Measurements from ENCODE around the gene HPGD. TPM values are rescaled to one million over a fixed set of nuclear protein-coding genes. Genes with fewer than 3 reads are reported as not detected.

The HPGD gene
- polyA plus RNA-seq, 1 donor (not counting 4 experiments of a cell fraction or from before 2014, with no cell fraction given): 0.75 TPM

DNA sequence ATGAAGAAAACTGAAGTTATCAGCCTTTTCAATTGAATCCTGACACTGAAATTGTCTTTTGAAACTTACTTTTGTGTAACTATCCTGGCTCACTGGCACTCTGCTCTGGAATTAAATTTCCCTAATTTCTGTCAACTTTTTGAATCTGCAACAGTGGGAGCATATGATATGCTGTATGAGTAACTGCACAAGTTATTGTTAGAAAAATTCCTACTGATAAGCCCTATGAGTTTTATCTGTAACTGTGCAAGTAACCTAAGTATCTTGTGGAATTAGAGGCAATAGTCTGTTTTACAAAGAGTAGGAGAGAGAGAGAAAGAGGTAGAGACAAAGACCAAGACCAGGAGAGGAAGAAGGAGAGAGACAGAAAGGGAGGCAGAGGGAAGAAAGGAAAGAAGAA lies 9.2 kb upstream of the HPGD start:
- no peak overlapping the region for H3K4me3 ChIP-seq (ENCODE audit: control insufficient read depth in 2 of 3, extremely low read depth in 1 of 3, insufficient read depth in 2 of 3, low read depth in 1 of 3, low read length in 3 of 3)
- H3K4me2 ChIP-seq (ENCODE audit: control insufficient read depth, extremely low read depth, insufficient read depth, low read depth, low read length): no peak overlapping the region
- H3K36me3 ChIP-seq (ENCODE audit: control insufficient read depth in 2 of 2, extremely low read depth in 1 of 2, insufficient read depth in 2 of 2, low read length in 2 of 2): no peaks in the 10 kb centered on the region
- H4K20me1 ChIP-seq (ENCODE audit: control insufficient read depth, extremely low read depth, insufficient read depth, low read length): no peaks in the 10 kb centered on the region
- no peaks in the 10 kb centered on the region for H3K9me3 ChIP-seq (ENCODE audit: control insufficient read depth, low read depth, low read length)
- DNase-seq (ENCODE audit: low read depth, low spot score) (no peak), FAIRE-seq (no peak)
- H3K9ac ChIP-seq (ENCODE audit: control insufficient read depth, extremely low read depth, insufficient read depth, low read length): no peak overlapping the region
- no peaks in the 10 kb centered on the region for H3K4me1 ChIP-seq (ENCODE audit: control insufficient read depth, extremely low read depth, insufficient read depth, low read length)
- no peak overlapping the region for H2AFZ ChIP-seq (ENCODE audit: control insufficient read depth, low read length)
- no peak overlapping the region for H3K27ac ChIP-seq (ENCODE audit: control insufficient read depth, insufficient read depth, low read length)
- dilution Hi-C loops (cut with MboI; ENCODE audit: extremely low pct_ligation_motif_present, low sequenced_read_pairs): no loop called here
- H3K9me1 ChIP-seq (ENCODE audit: control insufficient read depth, extremely low read depth, insufficient read depth, low read length): no peaks in the 10 kb centered on the region
- no peaks in the 10 kb centered on the region for H3K79me2 ChIP-seq (ENCODE audit: control insufficient read depth, insufficient read depth, low read length)
- H3K27me3 ChIP-seq (ENCODE audit: control insufficient read depth, extremely low read depth, insufficient read depth, low read length): no peaks in the 10 kb centered on the region
- TF ChIP-seq EZH2 (IDR thresholded peaks at IDR 0.05; ENCODE audit: low read length): no peak
- TF ChIP-seq, protein P1, sequence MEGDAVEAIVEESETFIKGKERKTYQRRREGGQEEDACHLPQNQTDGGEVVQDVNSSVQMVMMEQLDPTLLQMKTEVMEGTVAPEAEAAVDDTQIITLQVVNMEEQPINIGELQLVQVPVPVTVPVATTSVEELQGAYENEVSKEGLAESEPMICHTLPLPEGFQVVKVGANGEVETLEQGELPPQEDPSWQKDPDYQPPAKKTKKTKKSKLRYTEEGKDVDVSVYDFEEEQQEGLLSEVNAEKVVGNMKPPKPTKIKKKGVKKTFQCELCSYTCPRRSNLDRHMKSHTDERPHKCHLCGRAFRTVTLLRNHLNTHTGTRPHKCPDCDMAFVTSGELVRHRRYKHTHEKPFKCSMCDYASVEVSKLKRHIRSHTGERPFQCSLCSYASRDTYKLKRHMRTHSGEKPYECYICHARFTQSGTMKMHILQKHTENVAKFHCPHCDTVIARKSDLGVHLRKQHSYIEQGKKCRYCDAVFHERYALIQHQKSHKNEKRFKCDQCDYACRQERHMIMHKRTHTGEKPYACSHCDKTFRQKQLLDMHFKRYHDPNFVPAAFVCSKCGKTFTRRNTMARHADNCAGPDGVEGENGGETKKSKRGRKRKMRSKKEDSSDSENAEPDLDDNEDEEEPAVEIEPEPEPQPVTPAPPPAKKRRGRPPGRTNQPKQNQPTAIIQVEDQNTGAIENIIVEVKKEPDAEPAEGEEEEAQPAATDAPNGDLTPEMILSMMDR (optimal IDR thresholded peaks at IDR 0.05 in 1 of 3, IDR thresholded peaks at IDR 0.05 in 1 of 3, conservative IDR thresholded peaks at IDR 0.05 in 1 of 3; ENCODE audit: extremely low read depth in 1 of 3, insufficient read depth in 2 of 3, low read length in 3 of 3): no peak

GRCh38 chr4:174528226-174528625 lies 5.9 kb upstream of the HPGD start:
- Histone ChIP-seq H3K27me3 (ENCODE audit: control insufficient read depth, extremely low read depth, insufficient read depth, low read length) (no peaks in the 10 kb centered on the region), H3K4me1 (ENCODE audit: control insufficient read depth, extremely low read depth, insufficient read depth, low read length) (no peaks in the 10 kb centered on the region), H3K4me2 (ENCODE audit: control insufficient read depth, extremely low read depth, insufficient read depth, low read depth, low read length) (no peak overlapping the region), H2AFZ (ENCODE audit: control insufficient read depth, low read length) (no peak overlapping the region), H4K20me1 (ENCODE audit: control insufficient read depth, extremely low read depth, insufficient read depth, low read length) (no peaks in the 10 kb centered on the region), H3K36me3 (ENCODE audit: control insufficient read depth in 2 of 2, extremely low read depth in 1 of 2, insufficient read depth in 2 of 2, low read length in 2 of 2) (no peaks in the 10 kb centered on the region), H3K9ac (ENCODE audit: control insufficient read depth, extremely low read depth, insufficient read depth, low read length) (no peak overlapping the region), H3K4me3 (ENCODE audit: control insufficient read depth in 2 of 3, extremely low read depth in 1 of 3, insufficient read depth in 2 of 3, low read depth in 1 of 3, low read length in 3 of 3) (no peak overlapping the region), H3K9me3 (ENCODE audit: control insufficient read depth, low read depth, low read length) (no peaks in the 10 kb centered on the region), H3K9me1 (ENCODE audit: control insufficient read depth, extremely low read depth, insufficient read depth, low read length) (no peaks in the 10 kb centered on the region), H3K79me2 (ENCODE audit: control insufficient read depth, insufficient read depth, low read length) (no peaks in the 10 kb centered on the region), H3K27ac (ENCODE audit: control insufficient read depth, insufficient read depth, low read length) (no peak overlapping the region)
- no peak for FAIRE-seq
- dilution Hi-C loops (cut with MboI; ENCODE audit: extremely low pct_ligation_motif_present, low sequenced_read_pairs): no loop called here
- DNase-seq (ENCODE audit: low read depth, low spot score): no peak
- TF ChIP-seq, protein P1 (optimal IDR thresholded peaks at IDR 0.05 in 1 of 3, IDR thresholded peaks at IDR 0.05 in 1 of 3, conservative IDR thresholded peaks at IDR 0.05 in 1 of 3; ENCODE audit: extremely low read depth in 1 of 3, insufficient read depth in 2 of 3, low read length in 3 of 3): no peak
- no peak for TF ChIP-seq EZH2 (IDR thresholded peaks at IDR 0.05; ENCODE audit: low read length)

Data from keratinocyte (primary cell).